AG09309 (cell line): ENCODE measurements around the gene DPEP2.
"Not testable (repeated sequence)": the region's sequence is repeated elsewhere in the genome, so short reads cannot be mapped to it uniquely, and the experiment has no call there.

ENCODE experiments used
- DNase-seq: peaks from one replicate; pipeline ENCODE4 v3.0.0-alpha.2; 2010; ENCODE audit warnings: low read depth
- H3K4me3 ChIP-seq: 2 replicates; pipeline ENCODE4 v1.5.1; 2011; ENCODE audit warnings: mild to moderate bottlenecking, low read depth, low read length, moderate library complexity; ENCODE audit not compliant: control insufficient read depth
- CTCF ChIP-seq: IDR thresholded peaks from 2 replicates; pipeline ENCODE4 v1.5.1; 2011; ENCODE audit warnings: mild to moderate bottlenecking, low read depth, low read length, inconsistent platforms; ENCODE audit not compliant: insufficient read depth, control insufficient read depth; ENCODE audit errors: missing control alignments

Gene DPEP2

GRCh38 chr16:67942200-67942509 is 57.1 kb downstream of the DPEP2 start:
- no peak overlapping the region for H3K4me3 ChIP-seq
- TF ChIP-seq CTCF = peak; percentile 77
- DNase-seq = no peak

GRCh38 chr16:67941469-67942199 is 57.6 kb downstream of the DPEP2 start:
- TF ChIP-seq CTCF = no peak
- no peak overlapping the region for H3K4me3 ChIP-seq
- no peak for DNase-seq

GRCh38 chr16:67940446-67941089 is 58.7 kb downstream of the DPEP2 start:
- TF ChIP-seq CTCF = no peak
- no peak overlapping the region for H3K4me3 ChIP-seq
- no peak for DNase-seq

- no peak for TF ChIP-seq CTCF
- no peak for DNase-seq
- H3K4me3 ChIP-seq = no peak overlapping the region
These were observed 59.5 kb downstream of the DPEP2 start for GRCh38 chr16:67939507-67940445.

- not testable (repeated sequence) for H3K4me3 ChIP-seq, DNase-seq
These were observed 61.6 kb downstream of the DPEP2 start for GRCh38 chr16:67937713-67938112.
